K562 (cell line): Measurements from ENCODE around the gene PRPS1L1. TPM values are rescaled to one million over a fixed set of nuclear protein-coding genes. Genes with fewer than 3 reads are reported as not detected.
A peak's percentile ranks its signal among the peaks of the same experiment; 100 is the strongest.

Experiments
- HOXB6 ChIP-seq: fragments of 250-450 bp; sonication (Bioruptor Pico); IDR thresholded peaks from 2 replicates; pipeline ENCODE4 v1.5.1; 2022; ENCODE audit warnings: mild to moderate bottlenecking, borderline replicate concordance
- NFATC3 ChIP-seq: fragments of 450-650 bp; IDR thresholded peaks from 2 replicates; pipeline ENCODE4 v1.6.1; 2017; ENCODE audit warnings: mild to moderate bottlenecking
- RAD21 ChIP-seq, 2 experiments: fragments of 250-450 bp in 1 of 2; fragments of 450-650 bp in 1 of 2; sonication (Bioruptor Pico) in 1 of 2; formaldehyde crosslinking in 1 of 2; IDR thresholded peaks in 1 of 2; conservative IDR thresholded peaks in 1 of 2; 2 replicates each; pipeline versions ENCODE4 v1.4.0 to v1.8.0; 2020 to 2022; ENCODE audit warnings: mild to moderate bottlenecking in 2 of 2, moderate library complexity in 1 of 2
- ZNF384 ChIP-seq: IDR thresholded peaks from 2 replicates; pipeline ENCODE4 v1.6.1; 2012; ENCODE audit warnings: low read depth, low read length, improper control_type of control experiment
- polyA plus RNA-seq, 8 experiments: library from polyadenylated mRNA; depleted of rRNA in 4 of 8; stranded (reverse) in 5 of 8; unstranded in 3 of 8; fragments of >200 nt; fragmentation: Nextera tagmentation in 2 of 8; fragmentation: Illumina TruSeq in 1 of 8; extraction: Ambion mirVana in 2 of 8; extraction: Trizol in 1 of 8; gene quantifications; 2 replicates each; pipeline versions ENCODE4 v1.2.1 to v1.2.3, GENCODE V29; 2011 to 2014; ENCODE audit warnings: inconsistent platforms in 1 of 8, missing spikeins in 1 of 8
- total RNA-seq, 7 experiments: library from RNA; depleted of rRNA in 6 of 7; stranded (reverse); fragments of >200 nt in 6 of 7; fragmentation: Illumina TruSeq in 2 of 7; extraction: Trizol in 2 of 7; gene quantifications; 2 replicates each; pipeline versions ENCODE4 v1.2.1 to v1.2.3, GENCODE V29; 2011 to 2021; ENCODE audit warnings: low replicate concordance in 1 of 7
- TF ChIP-seq, protein P1 (sequence below), 2 experiments: fragments of 450-650 bp; formaldehyde crosslinking in 1 of 2; IDR thresholded peaks; 2 replicates each; pipeline versions ENCODE4 v1.4.0 to v1.6.1; 2014 to 2020; ENCODE audit warnings: mild to moderate bottlenecking in 2 of 2, borderline replicate concordance in 1 of 2, low read depth in 1 of 2
- TF ChIP-seq, protein P2 (sequence below): IDR thresholded peaks from 2 replicates; pipeline ENCODE4 v1.6.1; 2011; ENCODE audit warnings: borderline replicate concordance, low read depth, mild to moderate bottlenecking, moderate library complexity, low read length; ENCODE audit not compliant: insufficient read depth, poor library complexity, severe bottlenecking

Gene PRPS1L1
- total and polyA plus RNA-seq, 9 of the 15 experiments (the other 6 are each of a cell fraction or from before 2014, with no cell fraction given), result 0.07 to 0.10 (median 0.08) TPM; not detected in 6

DNA sequence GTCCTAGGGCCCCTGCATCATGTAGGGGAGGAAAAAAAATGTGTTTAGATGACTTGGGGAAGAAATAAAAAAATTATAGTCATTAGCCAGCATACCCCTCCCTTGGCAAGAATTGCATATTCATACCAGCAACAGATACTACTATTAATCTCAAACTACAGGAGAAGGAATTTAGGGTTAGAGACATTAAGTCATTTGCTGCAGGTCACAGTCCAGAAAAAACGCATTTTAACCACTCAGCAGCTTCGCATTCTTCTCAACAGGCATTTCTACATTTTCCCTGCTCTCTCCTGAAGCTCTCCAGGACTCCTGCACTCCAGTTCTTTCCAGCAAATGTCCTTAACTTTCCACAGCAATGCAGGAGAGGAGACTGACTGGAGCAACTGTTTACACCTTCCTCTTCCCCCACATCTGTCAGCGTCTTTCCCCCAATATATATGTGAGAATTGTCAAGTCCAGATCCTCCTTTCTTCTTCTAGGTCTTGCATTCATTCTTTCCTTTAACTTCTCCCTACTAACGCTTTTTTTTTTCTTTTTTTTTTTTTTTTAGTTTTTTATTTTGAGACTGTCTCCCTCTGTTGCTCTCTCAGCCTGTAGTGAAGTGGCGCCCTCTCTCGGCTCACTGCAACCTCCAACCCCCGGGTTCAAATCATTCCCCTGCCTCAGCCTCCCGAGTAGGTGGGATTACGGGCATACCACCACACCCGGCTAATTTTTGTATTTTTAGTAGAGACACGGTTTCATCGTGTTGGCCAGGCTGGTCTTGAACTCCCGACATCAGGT lies 35.6 kb downstream of the PRPS1L1 start (continued):
- TF ChIP-seq, protein P1, sequence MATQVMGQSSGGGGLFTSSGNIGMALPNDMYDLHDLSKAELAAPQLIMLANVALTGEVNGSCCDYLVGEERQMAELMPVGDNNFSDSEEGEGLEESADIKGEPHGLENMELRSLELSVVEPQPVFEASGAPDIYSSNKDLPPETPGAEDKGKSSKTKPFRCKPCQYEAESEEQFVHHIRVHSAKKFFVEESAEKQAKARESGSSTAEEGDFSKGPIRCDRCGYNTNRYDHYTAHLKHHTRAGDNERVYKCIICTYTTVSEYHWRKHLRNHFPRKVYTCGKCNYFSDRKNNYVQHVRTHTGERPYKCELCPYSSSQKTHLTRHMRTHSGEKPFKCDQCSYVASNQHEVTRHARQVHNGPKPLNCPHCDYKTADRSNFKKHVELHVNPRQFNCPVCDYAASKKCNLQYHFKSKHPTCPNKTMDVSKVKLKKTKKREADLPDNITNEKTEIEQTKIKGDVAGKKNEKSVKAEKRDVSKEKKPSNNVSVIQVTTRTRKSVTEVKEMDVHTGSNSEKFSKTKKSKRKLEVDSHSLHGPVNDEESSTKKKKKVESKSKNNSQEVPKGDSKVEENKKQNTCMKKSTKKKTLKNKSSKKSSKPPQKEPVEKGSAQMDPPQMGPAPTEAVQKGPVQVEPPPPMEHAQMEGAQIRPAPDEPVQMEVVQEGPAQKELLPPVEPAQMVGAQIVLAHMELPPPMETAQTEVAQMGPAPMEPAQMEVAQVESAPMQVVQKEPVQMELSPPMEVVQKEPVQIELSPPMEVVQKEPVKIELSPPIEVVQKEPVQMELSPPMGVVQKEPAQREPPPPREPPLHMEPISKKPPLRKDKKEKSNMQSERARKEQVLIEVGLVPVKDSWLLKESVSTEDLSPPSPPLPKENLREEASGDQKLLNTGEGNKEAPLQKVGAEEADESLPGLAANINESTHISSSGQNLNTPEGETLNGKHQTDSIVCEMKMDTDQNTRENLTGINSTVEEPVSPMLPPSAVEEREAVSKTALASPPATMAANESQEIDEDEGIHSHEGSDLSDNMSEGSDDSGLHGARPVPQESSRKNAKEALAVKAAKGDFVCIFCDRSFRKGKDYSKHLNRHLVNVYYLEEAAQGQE (IDR thresholded peaks at IDR 0.05; ENCODE audit: borderline replicate concordance), result peak; percentile 39; the same call in 1 of the 2 replicates
- TF ChIP-seq, protein P1 (CRISPR knock-in tag; IDR thresholded peaks at IDR 0.05; ENCODE audit: low read depth), result no peak
- TF ChIP-seq, protein P2, sequence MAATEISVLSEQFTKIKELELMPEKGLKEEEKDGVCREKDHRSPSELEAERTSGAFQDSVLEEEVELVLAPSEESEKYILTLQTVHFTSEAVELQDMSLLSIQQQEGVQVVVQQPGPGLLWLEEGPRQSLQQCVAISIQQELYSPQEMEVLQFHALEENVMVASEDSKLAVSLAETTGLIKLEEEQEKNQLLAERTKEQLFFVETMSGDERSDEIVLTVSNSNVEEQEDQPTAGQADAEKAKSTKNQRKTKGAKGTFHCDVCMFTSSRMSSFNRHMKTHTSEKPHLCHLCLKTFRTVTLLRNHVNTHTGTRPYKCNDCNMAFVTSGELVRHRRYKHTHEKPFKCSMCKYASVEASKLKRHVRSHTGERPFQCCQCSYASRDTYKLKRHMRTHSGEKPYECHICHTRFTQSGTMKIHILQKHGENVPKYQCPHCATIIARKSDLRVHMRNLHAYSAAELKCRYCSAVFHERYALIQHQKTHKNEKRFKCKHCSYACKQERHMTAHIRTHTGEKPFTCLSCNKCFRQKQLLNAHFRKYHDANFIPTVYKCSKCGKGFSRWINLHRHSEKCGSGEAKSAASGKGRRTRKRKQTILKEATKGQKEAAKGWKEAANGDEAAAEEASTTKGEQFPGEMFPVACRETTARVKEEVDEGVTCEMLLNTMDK, result peak; percentile 48
- TF ChIP-seq ZNF384 (peak; percentile 91), RAD21 (CRISPR knock-in tag; conservative IDR thresholded peaks at IDR 0.05 in 1 of 2, IDR thresholded peaks at IDR 0.05 in 1 of 2) (peak; percentile 18 to 42; a peak in 3 of 4 replicates), NFATC3 (no peak), HOXB6 (no peak)
- TF ChIP-seq, all 486 proteins: peak for 9
